ENCODE data around the gene DENND1A. TPM values are rescaled to one million over a fixed set of nuclear protein-coding genes. Genes with fewer than 3 reads are reported as not detected.

DENND1A gene
- total and polyA plus RNA-seq, 4 donors, result 7.9 to 22.0 (median 13.9) TPM

DNA sequence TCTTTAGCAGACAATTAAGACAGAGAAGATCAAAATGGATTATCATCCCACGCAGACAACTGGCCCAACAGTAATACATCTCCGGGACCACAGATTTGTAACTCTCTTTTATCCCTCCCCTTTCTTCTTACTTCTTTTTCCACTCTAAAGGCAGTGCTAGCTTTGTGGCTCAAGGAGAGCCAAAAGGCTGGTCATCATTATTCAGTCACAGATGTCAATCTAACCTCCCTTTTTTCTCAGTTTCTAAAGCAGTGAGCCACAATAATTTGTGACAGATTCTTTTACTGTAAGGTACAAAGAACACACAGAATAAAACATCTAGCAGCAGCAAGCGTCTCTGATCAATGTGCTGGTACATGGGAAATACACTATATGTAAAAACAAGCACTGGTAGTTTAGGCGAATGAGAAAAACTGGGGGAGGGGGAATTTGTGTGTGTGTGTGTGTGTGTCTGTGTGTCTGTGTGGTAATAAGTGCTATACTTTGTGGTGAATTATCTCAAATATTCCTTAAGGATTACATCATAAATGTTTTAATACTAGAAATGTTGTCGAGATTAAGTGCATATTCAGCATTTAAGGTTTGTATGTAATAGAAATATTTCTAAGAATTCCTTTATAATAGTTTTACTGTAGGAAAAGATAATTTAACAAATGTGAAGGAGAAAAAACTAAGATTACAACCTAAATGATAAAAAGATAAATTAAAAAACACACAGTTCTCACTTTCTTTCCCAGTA is 140.2 kb downstream of the DENND1A start:
- no peak overlapping the region for H3K9ac ChIP-seq (ENCODE audit: low read depth in 1 of 2, low read length in 2 of 2)
- H3K4me1 ChIP-seq (ENCODE audit: control insufficient read depth in 4 of 4, insufficient read depth in 4 of 4, low read length in 3 of 4), result peaks cover 0 to 4% (median 1%) of the 10 kb centered on the region in 4 donors
- DNase-seq (ENCODE audit: low spot score), result no peak
- H3K4me3 ChIP-seq (ENCODE audit: low read depth in 1 of 3, low read length in 3 of 3), result no peak overlapping the region
- no peak overlapping the region for H3K27ac ChIP-seq (ENCODE audit: low read depth in 1 of 2, low read length in 2 of 2)
- TF ChIP-seq RXRA (IDR thresholded peaks at IDR 0.05) (no peak), HNF4G (IDR thresholded peaks at IDR 0.05) (no peak), GABPA (IDR thresholded peaks at IDR 0.05 in 1 of 2, conservative IDR thresholded peaks at IDR 0.05 in 1 of 2) (no peak), REST (IDR thresholded peaks at IDR 0.05) (no peak), EGR1 (IDR thresholded peaks at IDR 0.05; ENCODE audit: low read depth in 2 of 2) (no peak), MAX (IDR thresholded peaks at IDR 0.05) (no peak), FOXA2 (IDR thresholded peaks at IDR 0.05) (no peak), YY1 (IDR thresholded peaks at IDR 0.05) (no peak), RAD21 (IDR thresholded peaks at IDR 0.05) (no peak), FOXA1 (IDR thresholded peaks at IDR 0.05) (no peak), HNF4A (conservative IDR thresholded peaks at IDR 0.05) (no peak), NR2F2 (IDR thresholded peaks at IDR 0.05) (no peak), CTCF (IDR thresholded peaks at IDR 0.05; ENCODE audit: low read depth, low read length, missing input control) (no peak), JUND (IDR thresholded peaks at IDR 0.05) (no peak)
- TF ChIP-seq, protein P1, sequence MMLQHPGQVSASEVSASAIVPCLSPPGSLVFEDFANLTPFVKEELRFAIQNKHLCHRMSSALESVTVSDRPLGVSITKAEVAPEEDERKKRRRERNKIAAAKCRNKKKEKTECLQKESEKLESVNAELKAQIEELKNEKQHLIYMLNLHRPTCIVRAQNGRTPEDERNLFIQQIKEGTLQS (IDR thresholded peaks at IDR 0.05), result no peak
- TF ChIP-seq, protein P2, sequence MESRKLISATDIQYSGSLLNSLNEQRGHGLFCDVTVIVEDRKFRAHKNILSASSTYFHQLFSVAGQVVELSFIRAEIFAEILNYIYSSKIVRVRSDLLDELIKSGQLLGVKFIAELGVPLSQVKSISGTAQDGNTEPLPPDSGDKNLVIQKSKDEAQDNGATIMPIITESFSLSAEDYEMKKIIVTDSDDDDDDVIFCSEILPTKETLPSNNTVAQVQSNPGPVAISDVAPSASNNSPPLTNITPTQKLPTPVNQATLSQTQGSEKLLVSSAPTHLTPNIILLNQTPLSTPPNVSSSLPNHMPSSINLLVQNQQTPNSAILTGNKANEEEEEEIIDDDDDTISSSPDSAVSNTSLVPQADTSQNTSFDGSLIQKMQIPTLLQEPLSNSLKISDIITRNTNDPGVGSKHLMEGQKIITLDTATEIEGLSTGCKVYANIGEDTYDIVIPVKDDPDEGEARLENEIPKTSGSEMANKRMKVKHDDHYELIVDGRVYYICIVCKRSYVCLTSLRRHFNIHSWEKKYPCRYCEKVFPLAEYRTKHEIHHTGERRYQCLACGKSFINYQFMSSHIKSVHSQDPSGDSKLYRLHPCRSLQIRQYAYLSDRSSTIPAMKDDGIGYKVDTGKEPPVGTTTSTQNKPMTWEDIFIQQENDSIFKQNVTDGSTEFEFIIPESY (IDR thresholded peaks at IDR 0.05), result no peak
- 96% methylated on average over 5 of the region's 5 CpGs for WGBS
- no peaks in the 10 kb centered on the region for H3K36me3 ChIP-seq (ENCODE audit: control insufficient read depth in 4 of 4, insufficient read depth in 3 of 4, low read depth in 1 of 4, low read length in 3 of 4)
- no peaks in the 10 kb centered on the region for H3K9me3 ChIP-seq (ENCODE audit: control insufficient read depth in 4 of 4, low read length in 3 of 4)
- no peaks in the 10 kb centered on the region for H3K27me3 ChIP-seq (ENCODE audit: control insufficient read depth in 4 of 4, insufficient read depth in 4 of 4, low read length in 3 of 4)
